ENCODE results near the gene NDUFA7.

NDUFA7 gene

GRCh38 chr19:8340341-8341096 lies 19.3 kb upstream of the NDUFA7 start:
- no peaks in the 10 kb centered on the region for H4K20me1 ChIP-seq (ENCODE audit: control insufficient read depth, insufficient read depth, low read depth, low read length)
- no peaks in the 10 kb centered on the region for H3K36me3 ChIP-seq (ENCODE audit: control insufficient read depth, low read length)
- no peaks in the 10 kb centered on the region for H3K79me2 ChIP-seq (ENCODE audit: control insufficient read depth, low read length)
- no peak overlapping the region for H3K27ac ChIP-seq (ENCODE audit: low read depth, low read length)
- H3K9me2 ChIP-seq (replicated peaks; ENCODE audit: control insufficient read depth, low read length): no peaks in the 10 kb centered on the region
- H3K27me3 ChIP-seq (ENCODE audit: control insufficient read depth, low read length): peaks cover 51% of the 10 kb centered on the region
- H3K4me1 ChIP-seq (ENCODE audit: control insufficient read depth, low read length): peaks cover 4% of the 10 kb centered on the region; the same call in 1 of the 2 replicates
- no peaks in the 10 kb centered on the region for H3K9me3 ChIP-seq (ENCODE audit: control insufficient read depth, insufficient read depth, low read length)
- no peak overlapping the region for H3K4me2 ChIP-seq (ENCODE audit: low read length)
- H3F3A ChIP-seq (ENCODE audit: control insufficient read depth, insufficient read depth): no peaks in the 10 kb centered on the region
- no peak overlapping the region for H3K4me3 ChIP-seq (ENCODE audit: low read length)
- TF ChIP-seq EZH2phosphoT487 (IDR thresholded peaks at IDR 0.05; ENCODE audit: borderline replicate concordance, low read length): no peak
- TF ChIP-seq, protein P1, sequence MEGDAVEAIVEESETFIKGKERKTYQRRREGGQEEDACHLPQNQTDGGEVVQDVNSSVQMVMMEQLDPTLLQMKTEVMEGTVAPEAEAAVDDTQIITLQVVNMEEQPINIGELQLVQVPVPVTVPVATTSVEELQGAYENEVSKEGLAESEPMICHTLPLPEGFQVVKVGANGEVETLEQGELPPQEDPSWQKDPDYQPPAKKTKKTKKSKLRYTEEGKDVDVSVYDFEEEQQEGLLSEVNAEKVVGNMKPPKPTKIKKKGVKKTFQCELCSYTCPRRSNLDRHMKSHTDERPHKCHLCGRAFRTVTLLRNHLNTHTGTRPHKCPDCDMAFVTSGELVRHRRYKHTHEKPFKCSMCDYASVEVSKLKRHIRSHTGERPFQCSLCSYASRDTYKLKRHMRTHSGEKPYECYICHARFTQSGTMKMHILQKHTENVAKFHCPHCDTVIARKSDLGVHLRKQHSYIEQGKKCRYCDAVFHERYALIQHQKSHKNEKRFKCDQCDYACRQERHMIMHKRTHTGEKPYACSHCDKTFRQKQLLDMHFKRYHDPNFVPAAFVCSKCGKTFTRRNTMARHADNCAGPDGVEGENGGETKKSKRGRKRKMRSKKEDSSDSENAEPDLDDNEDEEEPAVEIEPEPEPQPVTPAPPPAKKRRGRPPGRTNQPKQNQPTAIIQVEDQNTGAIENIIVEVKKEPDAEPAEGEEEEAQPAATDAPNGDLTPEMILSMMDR (IDR thresholded peaks at IDR 0.05; ENCODE audit: low read depth, low read length, poor library complexity, severe bottlenecking): peak; percentile 23

DNA sequence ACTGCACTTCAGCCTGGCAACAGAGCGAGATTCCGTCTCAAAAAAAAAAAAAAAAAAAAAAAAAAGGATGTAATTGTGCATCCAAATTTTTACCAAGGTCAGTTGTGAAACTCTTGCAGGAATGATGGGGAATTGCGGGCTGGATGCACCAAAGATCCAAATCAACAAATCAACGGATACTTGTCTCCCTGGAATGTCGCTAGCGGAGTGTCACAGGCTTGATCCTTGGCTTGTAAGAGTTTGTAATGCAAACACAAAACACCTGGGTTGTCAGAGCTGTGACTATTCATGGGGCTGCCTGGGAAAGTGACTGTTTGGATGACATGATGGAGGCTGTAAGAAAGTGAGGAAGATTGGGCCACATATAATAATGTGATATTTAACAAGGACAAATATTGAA lies 17.7 kb upstream of the NDUFA7 start:
- Histone ChIP-seq H3F3A (ENCODE audit: control insufficient read depth, insufficient read depth) (no peaks in the 10 kb centered on the region), H3K4me3 (ENCODE audit: low read length) (no peak overlapping the region), H3K79me2 (ENCODE audit: control insufficient read depth, low read length) (no peaks in the 10 kb centered on the region), H4K20me1 (ENCODE audit: control insufficient read depth, insufficient read depth, low read depth, low read length) (no peaks in the 10 kb centered on the region), H3K36me3 (ENCODE audit: control insufficient read depth, low read length) (no peaks in the 10 kb centered on the region), H3K4me2 (ENCODE audit: low read length) (no peak overlapping the region), H3K27me3 (ENCODE audit: control insufficient read depth, low read length) (peaks cover 44% of the 10 kb centered on the region), H3K9me3 (ENCODE audit: control insufficient read depth, insufficient read depth, low read length) (no peaks in the 10 kb centered on the region), H3K9me2 (replicated peaks; ENCODE audit: control insufficient read depth, low read length) (no peaks in the 10 kb centered on the region), H3K27ac (ENCODE audit: low read depth, low read length) (no peak overlapping the region), H3K4me1 (ENCODE audit: control insufficient read depth, low read length) (peaks cover 4% of the 10 kb centered on the region; the same call in 1 of the 2 replicates)
- TF ChIP-seq, protein P1 (IDR thresholded peaks at IDR 0.05; ENCODE audit: low read depth, low read length, poor library complexity, severe bottlenecking): no peak
- TF ChIP-seq EZH2phosphoT487 (IDR thresholded peaks at IDR 0.05; ENCODE audit: borderline replicate concordance, low read length): no peak

DNA sequence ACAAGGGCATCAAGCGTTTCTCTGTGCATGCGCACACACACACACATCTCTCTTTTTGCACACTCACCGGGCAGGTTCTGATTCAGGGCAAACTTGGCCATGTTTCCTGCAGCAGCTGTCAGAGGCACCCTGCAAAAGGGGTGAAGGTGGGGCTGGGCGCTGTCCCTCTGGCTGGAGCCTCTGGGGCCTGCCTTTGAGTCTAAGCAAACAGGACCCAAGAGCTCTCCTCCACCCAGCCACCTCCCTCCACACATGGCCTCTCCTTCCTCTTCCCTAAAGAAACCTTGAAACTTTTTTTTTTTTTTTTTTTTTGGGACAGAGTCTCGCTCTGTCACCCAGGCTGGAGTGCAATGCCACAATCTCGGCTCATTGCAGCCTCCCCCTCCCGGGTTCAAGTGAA lies 16.6 kb upstream of the NDUFA7 start:
- Histone ChIP-seq H3K9me2 (replicated peaks; ENCODE audit: control insufficient read depth, low read length) (no peaks in the 10 kb centered on the region), H3K79me2 (ENCODE audit: control insufficient read depth, low read length) (no peaks in the 10 kb centered on the region), H4K20me1 (ENCODE audit: control insufficient read depth, insufficient read depth, low read depth, low read length) (no peaks in the 10 kb centered on the region), H3F3A (ENCODE audit: control insufficient read depth, insufficient read depth) (no peaks in the 10 kb centered on the region), H3K27ac (ENCODE audit: low read depth, low read length) (no peak overlapping the region), H3K9me3 (ENCODE audit: control insufficient read depth, insufficient read depth, low read length) (no peaks in the 10 kb centered on the region), H3K4me3 (ENCODE audit: low read length) (no peak overlapping the region), H3K4me1 (ENCODE audit: control insufficient read depth, low read length) (peaks cover under 1% of the 10 kb centered on the region; the same call in 1 of the 2 replicates), H3K36me3 (ENCODE audit: control insufficient read depth, low read length) (no peaks in the 10 kb centered on the region), H3K4me2 (ENCODE audit: low read length) (no peak overlapping the region), H3K27me3 (ENCODE audit: control insufficient read depth, low read length) (peaks cover 34% of the 10 kb centered on the region)
- no peak for TF ChIP-seq EZH2phosphoT487 (IDR thresholded peaks at IDR 0.05; ENCODE audit: borderline replicate concordance, low read length)
- TF ChIP-seq, protein P1 (IDR thresholded peaks at IDR 0.05; ENCODE audit: low read depth, low read length, poor library complexity, severe bottlenecking): no peak

All from DOHH2 (cell line).